SK-N-SH (cell line): Measurements from ENCODE around the gene SGTA. TPM values are rescaled to one million over a fixed set of nuclear protein-coding genes. Genes with fewer than 3 reads are reported as not detected.

Source experiments
- CTCF ChIA-PET: fragments of 300-600, 350-600 bp; formaldehyde crosslinking; extraction: SDS; loops from one replicate; lab custom pipeline; 2021; lab: Yijun Ruan, JAX
- POLR2A ChIA-PET: fragments of 350-600 bp; sonication (Branson Sonifier 250); formaldehyde crosslinking; extraction: SDS; loops from one replicate; lab custom pipeline; 2020; ENCODE audit warnings: antibody characterized with exemption, inconsistent platforms; lab: Yijun Ruan, JAX
- DNase-seq: peaks from one replicate; pipeline ENCODE4 v3.0.0; 2012
- H2AFZ ChIP-seq: fragments of 200-600 bp; sonication (generic); 2 replicates; pipeline ENCODE4 v1.8.1; 2016; ENCODE audit warnings: antibody characterized with exemption, mild to moderate bottlenecking, low read depth
- H3F3A ChIP-seq: fragments of 200-600 bp; sonication (generic); replicated peaks from 2 replicates; pipeline ENCODE3; 2016; ENCODE audit warnings: antibody characterized with exemption, mild to moderate bottlenecking; ENCODE audit not compliant: insufficient read depth
- H3K27ac ChIP-seq, 2 experiments: fragments of 200-500 bp in 1 of 2; fragments of 200-600 bp in 1 of 2; sonication (Bioruptor generic) in 1 of 2; sonication (generic), shearing (Covaris generic) in 1 of 2; 2 replicates each; pipeline versions ENCODE4 v1.5.1 to v1.6.1; 2014 to 2016; ENCODE audit warnings: low read depth in 2 of 2, inconsistent platforms in 1 of 2, low read length in 1 of 2, mild to moderate bottlenecking in 1 of 2, mixed read lengths in 1 of 2
- H3K27me3 ChIP-seq: fragments of 200-600 bp; sonication (generic), shearing (Covaris generic); 2 replicates; pipeline ENCODE4 v1.6.1; 2016; ENCODE audit warnings: mixed run types; ENCODE audit not compliant: insufficient read depth
- H3K36me3 ChIP-seq, 2 experiments: fragments of 200-500 bp in 1 of 2; fragments of 200-600 bp in 1 of 2; sonication (Bioruptor generic) in 1 of 2; sonication (generic) in 1 of 2; replicated peaks in 1 of 2; 2 replicates each; pipeline versions ENCODE3 to v1.5.1; 2014 to 2016; ENCODE audit warnings: low read length in 1 of 2, mild to moderate bottlenecking in 1 of 2; ENCODE audit not compliant: insufficient read depth in 2 of 2, control insufficient read depth in 1 of 2
- H3K4me1 ChIP-seq, 2 experiments: fragments of 200-500 bp in 1 of 2; fragments of 200-600 bp in 1 of 2; sonication (Bioruptor generic) in 1 of 2; sonication (generic), shearing (Covaris generic) in 1 of 2; 2 replicates each; pipeline versions ENCODE4 v1.5.1 to v1.6.1; 2014 to 2016; ENCODE audit warnings: low read depth in 1 of 2, low read length in 1 of 2, mixed run types in 1 of 2; ENCODE audit not compliant: insufficient read depth in 2 of 2, control insufficient read depth in 1 of 2
- H3K4me2 ChIP-seq: fragments of 200-600 bp; sonication (generic), shearing (Covaris generic); 2 replicates; pipeline ENCODE4 v1.6.1; 2017; ENCODE audit warnings: mixed run types
- H3K4me3 ChIP-seq, 2 experiments: fragments of 200-500 bp in 1 of 2; fragments of 200-600 bp in 1 of 2; sonication (Bioruptor generic) in 1 of 2; sonication (generic), shearing (Covaris generic) in 1 of 2; 2 replicates each; pipeline versions ENCODE4 v1.5.1 to v1.8.1; 2014 to 2016; ENCODE audit warnings: low read depth in 2 of 2, inconsistent platforms in 1 of 2, low read length in 1 of 2, mild to moderate bottlenecking in 1 of 2, mixed read lengths in 1 of 2, moderate library complexity in 1 of 2
- H3K79me2 ChIP-seq: fragments of 200-600 bp; sonication (generic); 2 replicates; pipeline ENCODE4 v1.8.1; 2017; ENCODE audit warnings: mild to moderate bottlenecking; ENCODE audit not compliant: insufficient read depth
- H3K9ac ChIP-seq: fragments of 200-600 bp; sonication (generic); 2 replicates; pipeline ENCODE4 v1.6.1; 2017; ENCODE audit warnings: mixed run types
- H3K9me2 ChIP-seq: fragments of 200-600 bp; sonication (generic); 2 replicates; pipeline ENCODE4 v1.6.1; 2017; ENCODE audit warnings: mixed run types
- H3K9me3 ChIP-seq: fragments of 200-600 bp; sonication (generic); 2 replicates; pipeline ENCODE4 v1.6.1; 2017; ENCODE audit warnings: mixed run types, mild to moderate bottlenecking, moderate library complexity
- H4K20me1 ChIP-seq: fragments of 200-600 bp; sonication (generic); 2 replicates; pipeline ENCODE4 v1.6.1; 2017; ENCODE audit warnings: mild to moderate bottlenecking, mixed run types; ENCODE audit not compliant: insufficient read depth
- FOSL2 ChIP-seq: IDR thresholded peaks from 2 replicates; pipeline ENCODE4 v1.4.0; 2012; ENCODE audit warnings: low read depth, mild to moderate bottlenecking, moderate library complexity, borderline replicate concordance
- FOXJ3 ChIP-seq: sonication (generic); formaldehyde crosslinking; IDR thresholded peaks from 2 replicates; pipeline ENCODE4 v1.5.1; 2020; ENCODE audit warnings: mild to moderate bottlenecking, missing genetic modification reagents
- GATA2 ChIP-seq: sonication (generic); formaldehyde crosslinking; IDR thresholded peaks from 2 replicates; pipeline ENCODE4 v1.5.0; 2020; ENCODE audit warnings: mild to moderate bottlenecking, missing genetic modification reagents
- IRF3 ChIP-seq: fragments of 150-350 bp; IDR thresholded peaks from 2 replicates; pipeline ENCODE4 v1.6.1; 2016; ENCODE audit warnings: mild to moderate bottlenecking, low read depth, low read length
- JUND ChIP-seq: IDR thresholded peaks from 2 replicates; pipeline ENCODE4 v1.4.0; 2012
- MEF2A ChIP-seq: IDR thresholded peaks from 2 replicates; pipeline ENCODE4 v1.4.0; 2012; ENCODE audit warnings: low read depth, borderline replicate concordance
- MXI1 ChIP-seq: IDR thresholded peaks from 2 replicates; pipeline ENCODE4 v1.6.1; 2012; ENCODE audit warnings: mild to moderate bottlenecking, low read depth, low read length, improper control_type of control experiment
- NFIC ChIP-seq: IDR thresholded peaks from 2 replicates; pipeline ENCODE4 v1.4.0; 2012; ENCODE audit warnings: borderline replicate concordance
- NRF1 ChIP-seq: IDR thresholded peaks from 2 replicates; pipeline ENCODE4 v1.6.1; 2012; ENCODE audit warnings: low read depth, mild to moderate bottlenecking, low read length
- POLR2AphosphoS5 ChIP-seq: IDR thresholded peaks from 2 replicates; pipeline ENCODE4 v1.6.1; 2012; ENCODE audit warnings: low read depth, low read length
- TAF1 ChIP-seq: IDR thresholded peaks from 2 replicates; pipeline ENCODE4 v1.6.1; 2012; ENCODE audit warnings: low read depth, mild to moderate bottlenecking, low read length, moderate library complexity, borderline replicate concordance
- USF1 ChIP-seq: IDR thresholded peaks from 2 replicates; pipeline ENCODE4 v1.4.0; 2012; ENCODE audit warnings: low read depth, borderline replicate concordance
- USF2 ChIP-seq: fragments of 150-350 bp; IDR thresholded peaks from 2 replicates; pipeline ENCODE4 v1.6.1; 2017; ENCODE audit warnings: antibody characterized with exemption, low read length, low read depth, borderline replicate concordance
- YY1 ChIP-seq: IDR thresholded peaks from 2 replicates; pipeline ENCODE4 v1.4.0; 2012; ENCODE audit warnings: low read depth, mild to moderate bottlenecking
- ZBTB33 ChIP-seq: IDR thresholded peaks from 2 replicates; pipeline ENCODE4 v1.4.0; 2012; ENCODE audit warnings: low read depth, borderline replicate concordance
- WGBS: methylation state at CpG from one replicate; pipeline ENCODE4 v1.1.6; 2017; ENCODE audit warnings: low lambda C conversion rate; 5-methylcytosine and 5-hydroxymethylcytosine counted together
- polyA plus RNA-seq, 3 experiments: library from polyadenylated mRNA; depleted of rRNA; stranded (reverse); fragments of >200 nt; gene quantifications; 2 replicates each; pipeline ENCODE4 v1.2.3, GENCODE V29; 2012

The SGTA gene
- polyA plus RNA-seq, 1 of the 3 experiments (the other 2 are of a cell fraction): 78.4 TPM

- POLR2A ChIA-PET: no interaction called here
- H2AFZ ChIP-seq: no peak overlapping the region
- H3K27me3 ChIP-seq: no peaks in the 10 kb centered on the region
- peaks cover 0 to 26% of the 10 kb centered on the region in 2 experiments for H3K36me3 ChIP-seq
- DNase-seq: no peak
- no peak overlapping the region for H3K4me2 ChIP-seq
- H3K9me3 ChIP-seq: no peaks in the 10 kb centered on the region
- no peak overlapping the region for H3K9ac ChIP-seq
- no peaks in the 10 kb centered on the region for H3K9me2 ChIP-seq
- TF ChIP-seq TAF1: no peak
- no peak for TF ChIP-seq MXI1
- no peak for TF ChIP-seq USF2
- no peak for TF ChIP-seq POLR2AphosphoS5
- no peak for TF ChIP-seq IRF3
- no peak for TF ChIP-seq MEF2A
- no peak for TF ChIP-seq GATA2 (CRISPR knock-in tag)
- no peak for TF ChIP-seq FOXJ3 (CRISPR knock-in tag)
- no peak for TF ChIP-seq NRF1
- TF ChIP-seq USF1: no peak
- TF ChIP-seq JUND: no peak
- no peak for TF ChIP-seq FOSL2
- no peak for TF ChIP-seq ZBTB33
- TF ChIP-seq NFIC: no peak
- TF ChIP-seq YY1: no peak
- TF ChIP-seq, all 33 proteins: peak for 0
- 88% methylated on average over 32 of the region's 43 CpGs for WGBS
- CTCF ChIA-PET: interaction anchor here (9.1 kb wide), 1 partner anchor 106 kb away, joined by 142 read pairs; no protein-coding TSS in a partner anchor
- no peaks in the 10 kb centered on the region for H4K20me1 ChIP-seq
- H3K4me3 ChIP-seq: no peak overlapping the region
- no peaks in the 10 kb centered on the region for H3K4me1 ChIP-seq
- peaks cover 3% of the 10 kb centered on the region for H3F3A ChIP-seq
- H3K79me2 ChIP-seq: no peaks in the 10 kb centered on the region
- H3K27ac ChIP-seq: no peak overlapping the region
Observed at GRCh38 chr19:2754659-2755447, 28.2 kb downstream of the SGTA start.
